ENCODE measurements around the gene DLGAP4.

DLGAP4 gene

GRCh38 chr20:36334281-36335205 lies 28.4 kb downstream of the DLGAP4 start:
- DNase-seq = no peak

- DNase-seq = no peak
Measured at GRCh38 chr20:36335206-36335870, 29.2 kb downstream of the DLGAP4 start.

GRCh38 chr20:36336204-36336603 lies 30.1 kb downstream of the DLGAP4 start:
- no peak for DNase-seq

GRCh38 chr20:36336954-36337704 lies 31.0 kb downstream of the DLGAP4 start:
- no peak for DNase-seq

GRCh38 chr20:36337886-36338285 lies 31.7 kb downstream of the DLGAP4 start:
- no peak for DNase-seq

- DNase-seq = no peak
Measured at GRCh38 chr20:36339646-36340592, 33.8 kb downstream of the DLGAP4 start.

- DNase-seq = no peak
Measured at GRCh38 chr20:36340593-36340990, 34.5 kb downstream of the DLGAP4 start.

GRCh38 chr20:36341331-36342020 lies 35.3 kb downstream of the DLGAP4 start:
- no peak for DNase-seq

GRCh38 chr20:36342331-36343120 lies 36.4 kb downstream of the DLGAP4 start:
- DNase-seq = no peak

- no peak for DNase-seq
Measured at GRCh38 chr20:36343641-36344040, 37.5 kb downstream of the DLGAP4 start.

- DNase-seq = peak; percentile 58
Measured at GRCh38 chr20:36344517-36345132, 38.5 kb downstream of the DLGAP4 start.

GRCh38 chr20:36346256-36346655 lies 40.1 kb downstream of the DLGAP4 start:
- no peak for DNase-seq

GRCh38 chr20:36349384-36350170 lies 43.4 kb downstream of the DLGAP4 start:
- DNase-seq = no peak

- DNase-seq = no peak
Measured at GRCh38 chr20:36350439-36350838, 44.3 kb downstream of the DLGAP4 start.

- no peak for DNase-seq
Measured at GRCh38 chr20:36351937-36352336, 45.8 kb downstream of the DLGAP4 start.

- DNase-seq = peak; percentile 57
Measured at GRCh38 chr20:36352843-36353553, 46.9 kb downstream of the DLGAP4 start.

GRCh38 chr20:36353740-36354139 lies 47.6 kb downstream of the DLGAP4 start:
- no peak for DNase-seq

GRCh38 chr20:36355469-36356171 lies 49.5 kb downstream of the DLGAP4 start:
- no peak for DNase-seq
